Measurements from ENCODE around the gene MAGI1.

Gene MAGI1

DNA sequence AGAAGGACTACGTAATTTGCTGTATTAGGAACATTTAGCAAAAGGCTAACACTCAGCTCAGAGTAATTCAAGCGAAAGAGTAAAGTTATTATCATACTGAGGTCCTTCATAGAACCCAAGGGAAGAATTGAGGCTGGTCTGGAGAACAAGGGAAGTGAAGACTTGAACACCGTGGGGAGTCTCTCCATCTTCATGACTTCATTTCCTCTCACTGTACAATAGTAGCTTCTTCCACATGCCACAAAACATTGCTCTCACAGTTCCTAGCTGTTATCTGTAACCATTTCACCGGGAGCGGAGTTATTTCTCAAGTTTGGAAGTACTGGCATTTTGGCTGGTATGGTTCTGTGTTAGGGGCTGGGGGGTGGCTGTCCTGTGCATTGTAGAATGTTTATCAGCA lies 69.7 kb downstream of the MAGI1 start:
- no peak for TF ChIP-seq ZC3H10 (CRISPR knock-in tag; IDR thresholded peaks at IDR 0.05)
- no peak for TF ChIP-seq TOX (CRISPR knock-in tag; IDR thresholded peaks at IDR 0.05; ENCODE audit: borderline replicate concordance)
- TF ChIP-seq, protein P1, sequence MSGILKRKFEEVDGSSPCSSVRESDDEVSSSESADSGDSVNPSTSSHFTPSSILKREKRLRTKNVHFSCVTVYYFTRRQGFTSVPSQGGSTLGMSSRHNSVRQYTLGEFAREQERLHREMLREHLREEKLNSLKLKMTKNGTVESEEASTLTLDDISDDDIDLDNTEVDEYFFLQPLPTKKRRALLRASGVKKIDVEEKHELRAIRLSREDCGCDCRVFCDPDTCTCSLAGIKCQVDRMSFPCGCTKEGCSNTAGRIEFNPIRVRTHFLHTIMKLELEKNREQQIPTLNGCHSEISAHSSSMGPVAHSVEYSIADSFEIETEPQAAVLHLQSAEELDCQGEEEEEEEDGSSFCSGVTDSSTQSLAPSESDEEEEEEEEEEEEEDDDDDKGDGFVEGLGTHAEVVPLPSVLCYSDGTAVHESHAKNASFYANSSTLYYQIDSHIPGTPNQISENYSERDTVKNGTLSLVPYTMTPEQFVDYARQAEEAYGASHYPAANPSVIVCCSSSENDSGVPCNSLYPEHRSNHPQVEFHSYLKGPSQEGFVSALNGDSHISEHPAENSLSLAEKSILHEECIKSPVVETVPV (CRISPR knock-in tag; IDR thresholded peaks at IDR 0.05): no peak
- TF ChIP-seq, protein P2, sequence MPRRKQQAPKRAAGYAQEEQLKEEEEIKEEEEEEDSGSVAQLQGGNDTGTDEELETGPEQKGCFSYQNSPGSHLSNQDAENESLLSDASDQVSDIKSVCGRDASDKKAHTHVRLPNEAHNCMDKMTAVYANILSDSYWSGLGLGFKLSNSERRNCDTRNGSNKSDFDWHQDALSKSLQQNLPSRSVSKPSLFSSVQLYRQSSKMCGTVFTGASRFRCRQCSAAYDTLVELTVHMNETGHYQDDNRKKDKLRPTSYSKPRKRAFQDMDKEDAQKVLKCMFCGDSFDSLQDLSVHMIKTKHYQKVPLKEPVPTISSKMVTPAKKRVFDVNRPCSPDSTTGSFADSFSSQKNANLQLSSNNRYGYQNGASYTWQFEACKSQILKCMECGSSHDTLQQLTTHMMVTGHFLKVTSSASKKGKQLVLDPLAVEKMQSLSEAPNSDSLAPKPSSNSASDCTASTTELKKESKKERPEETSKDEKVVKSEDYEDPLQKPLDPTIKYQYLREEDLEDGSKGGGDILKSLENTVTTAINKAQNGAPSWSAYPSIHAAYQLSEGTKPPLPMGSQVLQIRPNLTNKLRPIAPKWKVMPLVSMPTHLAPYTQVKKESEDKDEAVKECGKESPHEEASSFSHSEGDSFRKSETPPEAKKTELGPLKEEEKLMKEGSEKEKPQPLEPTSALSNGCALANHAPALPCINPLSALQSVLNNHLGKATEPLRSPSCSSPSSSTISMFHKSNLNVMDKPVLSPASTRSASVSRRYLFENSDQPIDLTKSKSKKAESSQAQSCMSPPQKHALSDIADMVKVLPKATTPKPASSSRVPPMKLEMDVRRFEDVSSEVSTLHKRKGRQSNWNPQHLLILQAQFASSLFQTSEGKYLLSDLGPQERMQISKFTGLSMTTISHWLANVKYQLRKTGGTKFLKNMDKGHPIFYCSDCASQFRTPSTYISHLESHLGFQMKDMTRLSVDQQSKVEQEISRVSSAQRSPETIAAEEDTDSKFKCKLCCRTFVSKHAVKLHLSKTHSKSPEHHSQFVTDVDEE (CRISPR knock-in tag; IDR thresholded peaks at IDR 0.05): no peak
- no peak for TF ChIP-seq BACH2 (CRISPR knock-in tag; IDR thresholded peaks at IDR 0.05; ENCODE audit: borderline replicate concordance)
- TF ChIP-seq TCF4 (CRISPR knock-in tag; IDR thresholded peaks at IDR 0.05; ENCODE audit: borderline replicate concordance): no peak
- TF ChIP-seq RARB (CRISPR knock-in tag; IDR thresholded peaks at IDR 0.05): no peak
- no peak for TF ChIP-seq OSR1 (CRISPR knock-in tag; IDR thresholded peaks at IDR 0.05)
- TF ChIP-seq ZFP30 (CRISPR knock-in tag; IDR thresholded peaks at IDR 0.05): no peak
- no peak for TF ChIP-seq ISL1 (CRISPR knock-in tag; IDR thresholded peaks at IDR 0.05)
- no peak for TF ChIP-seq ZNF8 (CRISPR knock-in tag; IDR thresholded peaks at IDR 0.05)
- TF ChIP-seq, protein P3, sequence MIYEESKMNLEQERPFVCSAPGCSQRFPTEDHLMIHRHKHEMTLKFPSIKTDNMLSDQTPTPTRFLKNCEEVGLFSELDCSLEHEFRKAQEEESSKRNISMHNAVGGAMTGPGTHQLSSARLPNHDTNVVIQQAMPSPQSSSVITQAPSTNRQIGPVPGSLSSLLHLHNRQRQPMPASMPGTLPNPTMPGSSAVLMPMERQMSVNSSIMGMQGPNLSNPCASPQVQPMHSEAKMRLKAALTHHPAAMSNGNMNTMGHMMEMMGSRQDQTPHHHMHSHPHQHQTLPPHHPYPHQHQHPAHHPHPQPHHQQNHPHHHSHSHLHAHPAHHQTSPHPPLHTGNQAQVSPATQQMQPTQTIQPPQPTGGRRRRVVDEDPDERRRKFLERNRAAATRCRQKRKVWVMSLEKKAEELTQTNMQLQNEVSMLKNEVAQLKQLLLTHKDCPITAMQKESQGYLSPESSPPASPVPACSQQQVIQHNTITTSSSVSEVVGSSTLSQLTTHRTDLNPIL (CRISPR knock-in tag; IDR thresholded peaks at IDR 0.05; ENCODE audit: low read depth): no peak
- no peak for TF ChIP-seq ZFP3 (CRISPR knock-in tag; IDR thresholded peaks at IDR 0.05)
- no peak for TF ChIP-seq GLIS3 (CRISPR knock-in tag; IDR thresholded peaks at IDR 0.05)
- no peak for TF ChIP-seq PPARA (CRISPR knock-in tag; IDR thresholded peaks at IDR 0.05; ENCODE audit: borderline replicate concordance)
- TF ChIP-seq CSDC2 (CRISPR knock-in tag; IDR thresholded peaks at IDR 0.05): no peak
- TF ChIP-seq, protein P4, sequence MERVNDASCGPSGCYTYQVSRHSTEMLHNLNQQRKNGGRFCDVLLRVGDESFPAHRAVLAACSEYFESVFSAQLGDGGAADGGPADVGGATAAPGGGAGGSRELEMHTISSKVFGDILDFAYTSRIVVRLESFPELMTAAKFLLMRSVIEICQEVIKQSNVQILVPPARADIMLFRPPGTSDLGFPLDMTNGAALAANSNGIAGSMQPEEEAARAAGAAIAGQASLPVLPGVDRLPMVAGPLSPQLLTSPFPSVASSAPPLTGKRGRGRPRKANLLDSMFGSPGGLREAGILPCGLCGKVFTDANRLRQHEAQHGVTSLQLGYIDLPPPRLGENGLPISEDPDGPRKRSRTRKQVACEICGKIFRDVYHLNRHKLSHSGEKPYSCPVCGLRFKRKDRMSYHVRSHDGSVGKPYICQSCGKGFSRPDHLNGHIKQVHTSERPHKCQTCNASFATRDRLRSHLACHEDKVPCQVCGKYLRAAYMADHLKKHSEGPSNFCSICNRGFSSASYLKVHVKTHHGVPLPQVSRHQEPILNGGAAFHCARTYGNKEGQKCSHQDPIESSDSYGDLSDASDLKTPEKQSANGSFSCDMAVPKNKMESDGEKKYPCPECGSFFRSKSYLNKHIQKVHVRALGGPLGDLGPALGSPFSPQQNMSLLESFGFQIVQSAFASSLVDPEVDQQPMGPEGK (CRISPR knock-in tag; IDR thresholded peaks at IDR 0.05; ENCODE audit: borderline replicate concordance): no peak
- TF ChIP-seq ZNF565 (CRISPR knock-in tag; conservative IDR thresholded peaks at IDR 0.05; ENCODE audit: low read depth): no peak
- TF ChIP-seq, protein P5, sequence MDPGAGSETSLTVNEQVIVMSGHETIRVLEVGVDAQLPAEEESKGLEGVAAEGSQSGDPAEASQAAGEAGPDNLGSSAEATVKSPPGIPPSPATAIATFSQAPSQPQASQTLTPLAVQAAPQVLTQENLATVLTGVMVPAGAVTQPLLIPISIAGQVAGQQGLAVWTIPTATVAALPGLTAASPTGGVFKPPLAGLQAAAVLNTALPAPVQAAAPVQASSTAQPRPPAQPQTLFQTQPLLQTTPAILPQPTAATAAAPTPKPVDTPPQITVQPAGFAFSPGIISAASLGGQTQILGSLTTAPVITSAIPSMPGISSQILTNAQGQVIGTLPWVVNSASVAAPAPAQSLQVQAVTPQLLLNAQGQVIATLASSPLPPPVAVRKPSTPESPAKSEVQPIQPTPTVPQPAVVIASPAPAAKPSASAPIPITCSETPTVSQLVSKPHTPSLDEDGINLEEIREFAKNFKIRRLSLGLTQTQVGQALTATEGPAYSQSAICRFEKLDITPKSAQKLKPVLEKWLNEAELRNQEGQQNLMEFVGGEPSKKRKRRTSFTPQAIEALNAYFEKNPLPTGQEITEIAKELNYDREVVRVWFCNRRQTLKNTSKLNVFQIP (CRISPR knock-in tag; IDR thresholded peaks at IDR 0.05; ENCODE audit: borderline replicate concordance, low read depth): no peak
- ATAC-seq: no peak

DNA sequence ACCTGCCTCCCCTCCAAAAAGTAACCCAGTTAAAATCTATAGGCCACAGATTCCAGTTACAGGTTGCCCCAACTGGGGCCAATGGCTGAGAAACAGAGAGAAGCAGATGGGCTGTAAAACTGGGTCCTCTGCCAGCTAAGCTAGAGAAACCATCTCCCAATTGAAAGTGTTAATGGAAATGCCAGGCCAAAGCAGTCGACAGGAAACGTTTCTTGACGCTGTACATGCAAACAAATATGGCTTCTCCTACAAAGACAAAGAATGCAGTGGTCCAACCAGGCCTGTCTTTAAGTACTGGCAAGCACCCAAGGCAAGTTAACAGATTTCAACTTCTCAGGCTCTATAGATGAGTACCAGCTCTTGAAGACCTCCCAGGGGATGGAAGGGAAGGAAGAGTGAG lies 71.3 kb downstream of the MAGI1 start:
- ATAC-seq: no peak
- no peak for TF ChIP-seq ZC3H10 (CRISPR knock-in tag; IDR thresholded peaks at IDR 0.05)
- TF ChIP-seq RARB (CRISPR knock-in tag; IDR thresholded peaks at IDR 0.05): no peak
- no peak for TF ChIP-seq SNAI2 (CRISPR knock-in tag; IDR thresholded peaks at IDR 0.05)
- TF ChIP-seq, protein P2 (CRISPR knock-in tag; IDR thresholded peaks at IDR 0.05): no peak
- TF ChIP-seq PPARA (CRISPR knock-in tag; IDR thresholded peaks at IDR 0.05; ENCODE audit: borderline replicate concordance): no peak
- TF ChIP-seq ZNF8 (CRISPR knock-in tag; IDR thresholded peaks at IDR 0.05): no peak
- TF ChIP-seq ARNTL (CRISPR knock-in tag; IDR thresholded peaks at IDR 0.05; ENCODE audit: borderline replicate concordance, low read depth): no peak
